Choroid plexus epithelial cell (primary cell): ENCODE measurements around the gene ZNF853.
"Not testable (repeated sequence)": the region's sequence is repeated elsewhere in the genome, so short reads cannot be mapped to it uniquely, and the experiment has no call there.

Experiments used
- DNase-seq: peaks from one replicate; pipeline ENCODE4 v3.0.0-alpha.2; 2010; ENCODE audit warnings: low read depth
- H3K4me3 ChIP-seq: 2 replicates; pipeline ENCODE4 v1.5.1; 2011; ENCODE audit warnings: low read depth, mild to moderate bottlenecking, control low read depth, low read length, moderate library complexity
- TF ChIP-seq, protein P1 (sequence below): conservative IDR thresholded peaks from 2 replicates; pipeline ENCODE4 v1.5.1; 2011; ENCODE audit warnings: low read depth, mild to moderate bottlenecking, control low read depth, inconsistent platforms, low read length, moderate library complexity

The ZNF853 gene

GRCh38 chr7:6614953-6615722 lies at the start of gene ZNF853:
Gene ZNF853, plus strand, starts transcription at chr7:6615610. Its CDS starts 565 bp downstream, at chr7:6616175.
- DNase-seq, result no peak
- peak within 1 kb of the TSS; percentile 47 for H3K4me3 ChIP-seq
- TF ChIP-seq, protein P1, sequence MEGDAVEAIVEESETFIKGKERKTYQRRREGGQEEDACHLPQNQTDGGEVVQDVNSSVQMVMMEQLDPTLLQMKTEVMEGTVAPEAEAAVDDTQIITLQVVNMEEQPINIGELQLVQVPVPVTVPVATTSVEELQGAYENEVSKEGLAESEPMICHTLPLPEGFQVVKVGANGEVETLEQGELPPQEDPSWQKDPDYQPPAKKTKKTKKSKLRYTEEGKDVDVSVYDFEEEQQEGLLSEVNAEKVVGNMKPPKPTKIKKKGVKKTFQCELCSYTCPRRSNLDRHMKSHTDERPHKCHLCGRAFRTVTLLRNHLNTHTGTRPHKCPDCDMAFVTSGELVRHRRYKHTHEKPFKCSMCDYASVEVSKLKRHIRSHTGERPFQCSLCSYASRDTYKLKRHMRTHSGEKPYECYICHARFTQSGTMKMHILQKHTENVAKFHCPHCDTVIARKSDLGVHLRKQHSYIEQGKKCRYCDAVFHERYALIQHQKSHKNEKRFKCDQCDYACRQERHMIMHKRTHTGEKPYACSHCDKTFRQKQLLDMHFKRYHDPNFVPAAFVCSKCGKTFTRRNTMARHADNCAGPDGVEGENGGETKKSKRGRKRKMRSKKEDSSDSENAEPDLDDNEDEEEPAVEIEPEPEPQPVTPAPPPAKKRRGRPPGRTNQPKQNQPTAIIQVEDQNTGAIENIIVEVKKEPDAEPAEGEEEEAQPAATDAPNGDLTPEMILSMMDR, result no peak

DNA sequence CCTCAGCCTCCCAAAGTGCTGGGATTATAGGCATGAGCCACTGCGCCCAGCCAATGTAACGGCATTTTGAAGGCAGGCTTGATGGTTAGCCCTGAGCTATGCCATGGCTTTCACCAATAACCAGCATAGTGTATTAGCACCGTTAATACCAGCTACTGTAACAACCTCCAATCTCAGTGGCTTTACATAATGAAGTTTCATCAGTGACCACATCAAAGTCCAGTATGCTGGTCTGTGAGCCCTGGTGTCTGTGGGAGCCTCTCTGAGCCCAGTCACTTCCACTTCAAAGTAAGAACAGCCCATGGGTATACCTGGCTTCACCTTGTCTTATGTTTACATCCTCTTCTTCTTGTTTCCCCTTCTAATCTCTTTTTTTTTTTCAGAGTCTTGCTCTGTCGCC lies 49.8 kb upstream of the ZNF853 start:
- H3K4me3 ChIP-seq, result no peak overlapping the region
- TF ChIP-seq, protein P1, result no peak
- DNase-seq, result no peak

DNA sequence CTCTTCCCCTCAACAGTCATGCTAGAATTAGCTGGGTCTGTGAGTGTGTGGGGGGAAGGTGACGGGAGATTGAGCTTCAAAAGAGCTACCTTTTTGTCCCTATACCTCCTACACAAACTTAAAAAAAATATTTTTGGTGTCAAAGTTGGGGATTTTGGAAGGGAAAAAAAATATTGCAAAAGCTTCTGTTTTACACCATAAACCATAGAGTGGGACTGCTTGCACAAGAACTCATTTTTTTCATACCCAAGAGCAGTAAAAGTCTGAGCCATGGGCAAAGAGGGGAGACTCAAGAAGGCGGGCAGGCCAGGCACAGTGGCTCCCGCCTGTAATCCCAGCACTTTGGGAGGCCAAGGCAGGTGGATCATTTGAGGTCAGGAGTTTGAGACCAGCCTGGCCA lies 47.5 kb upstream of the ZNF853 start:
- H3K4me3 ChIP-seq, result no peak overlapping the region
- TF ChIP-seq, protein P1, result no peak
- no peak for DNase-seq

DNA sequence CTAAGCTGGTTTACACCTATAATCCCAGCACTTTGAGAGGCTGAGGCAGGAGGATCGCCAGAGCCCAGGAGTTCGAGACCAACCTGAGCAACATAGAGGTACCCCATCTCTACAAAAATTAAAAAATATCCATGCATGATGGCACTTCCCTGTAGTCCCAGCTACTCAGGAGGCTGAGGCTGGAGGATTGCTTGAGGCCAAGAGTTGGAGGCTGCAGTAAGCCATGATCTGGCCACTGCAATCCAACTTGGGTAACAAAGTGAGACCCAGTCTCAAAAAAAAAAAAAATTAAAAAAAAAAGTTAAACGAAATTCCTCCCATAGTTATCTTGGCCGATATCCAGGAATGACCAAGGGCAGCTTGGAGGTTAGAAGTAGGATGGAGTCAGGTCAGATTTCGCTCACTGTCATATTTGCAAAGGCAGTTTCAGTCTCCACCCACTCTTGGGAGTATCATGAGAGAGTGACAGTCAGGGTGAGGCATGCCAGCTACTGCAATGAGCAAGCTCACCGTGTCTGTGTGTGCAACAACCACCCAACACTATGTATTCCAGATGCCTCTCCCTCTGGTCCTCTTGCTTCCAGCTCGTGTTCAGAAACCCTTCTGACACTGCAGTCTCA lies 44.1 kb upstream of the ZNF853 start:
- TF ChIP-seq, protein P1, result no peak
- no peak overlapping the region for H3K4me3 ChIP-seq
- no peak for DNase-seq

DNA sequence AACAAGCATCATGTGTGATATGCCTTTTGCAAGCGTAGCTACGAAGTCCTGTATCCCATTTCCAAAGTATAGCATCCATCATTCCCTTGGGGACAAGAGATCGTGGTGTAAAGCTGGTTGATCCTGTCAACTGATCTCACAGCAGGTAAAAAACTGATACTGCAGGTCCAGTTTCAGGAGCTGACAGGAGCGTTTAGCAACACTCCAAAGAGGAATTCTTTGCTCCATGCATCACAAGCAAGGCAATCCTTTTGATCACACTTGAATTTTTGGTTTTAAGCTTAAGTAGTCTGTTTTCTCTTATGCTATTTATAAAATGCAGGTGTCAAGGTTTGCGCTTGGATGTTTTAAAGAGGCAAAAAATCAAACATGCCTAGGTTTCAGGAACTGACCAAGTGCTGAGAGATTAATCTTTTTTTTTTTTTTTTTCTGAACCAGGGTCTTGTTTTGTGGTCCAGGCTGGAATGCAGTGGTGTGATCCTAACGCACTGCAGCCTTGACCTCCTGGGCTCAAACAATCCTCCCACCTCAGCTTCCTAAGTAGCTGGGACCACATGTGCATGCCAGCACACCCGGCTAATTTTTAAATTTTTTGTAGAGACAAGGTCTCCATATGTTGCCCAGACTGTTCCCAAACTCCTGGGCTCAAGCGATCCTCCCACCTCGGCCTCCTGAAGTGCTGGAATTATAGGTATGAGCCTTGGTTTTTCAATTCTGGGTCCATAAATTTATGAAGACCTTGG lies 40.0 kb upstream of the ZNF853 start:
- TF ChIP-seq, protein P1, result no peak
- H3K4me3 ChIP-seq, result no peak overlapping the region
- DNase-seq, result peak; percentile 37

GRCh38 chr7:6576024-6576866 lies 39.2 kb upstream of the ZNF853 start:
- TF ChIP-seq, protein P1, result no peak
- DNase-seq, result no peak
- H3K4me3 ChIP-seq, result no peak overlapping the region

DNA sequence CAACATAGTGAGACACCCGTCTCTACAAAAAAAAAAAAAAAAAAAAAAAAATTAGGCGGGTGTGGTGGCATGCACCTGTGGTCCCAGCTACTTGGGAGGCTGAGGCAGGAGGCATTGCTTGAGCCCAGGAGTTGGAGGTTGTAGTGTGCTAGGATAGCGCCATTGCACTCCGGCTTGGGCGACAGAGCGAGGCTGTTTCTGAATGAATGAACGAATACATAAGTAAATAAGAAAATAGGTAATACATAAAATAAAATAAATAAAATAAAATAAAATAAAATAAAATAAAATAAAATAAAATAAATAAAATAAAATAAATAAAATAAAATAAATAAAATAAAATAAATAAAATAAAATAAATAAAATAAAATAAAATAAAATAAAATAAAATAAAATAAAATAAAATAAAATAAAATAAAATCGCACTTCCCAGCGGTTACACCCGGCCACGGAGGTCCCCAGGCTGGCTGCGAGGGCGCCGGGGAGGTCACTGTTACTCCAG lies 38.5 kb upstream of the ZNF853 start:
- not testable (repeated sequence) for DNase-seq
- peak overlapping the region; percentile 83 for H3K4me3 ChIP-seq
